Neural cell (in vitro differentiated cells): ENCODE data around the gene DCDC2.

Source experiments
- CTCF ChIP-seq: fragments of 450-650 bp; IDR thresholded peaks from 2 replicates; pipeline ENCODE4 v1.5.1; 2014; ENCODE audit warnings: antibody characterized with exemption, mild to moderate bottlenecking, moderate library complexity; ENCODE audit not compliant: poor library complexity, severe bottlenecking
- EZH2 ChIP-seq: fragments of 200-600, 300-800 bp; shearing (Covaris generic), sonication (generic); IDR thresholded peaks from 2 replicates; pipeline ENCODE4 v1.6.1; 2014; ENCODE audit warnings: antibody characterized with exemption, low read length, borderline replicate concordance, mild to moderate bottlenecking; ENCODE audit not compliant: insufficient read depth, poor library complexity, severe bottlenecking
- POLR2AphosphoS5 ChIP-seq: IDR thresholded peaks from 2 replicates; pipeline ENCODE4 v1.6.1; 2012
- RAD21 ChIP-seq: fragments of 450-650 bp; conservative IDR thresholded peaks from 2 replicates; pipeline ENCODE4 v1.6.1; 2014; ENCODE audit warnings: antibody characterized with exemption, mild to moderate bottlenecking, moderate library complexity
- REST ChIP-seq: IDR thresholded peaks from 2 replicates; pipeline ENCODE4 v1.6.1; 2012; ENCODE audit warnings: borderline replicate concordance
- SMC3 ChIP-seq: fragments of 450-650 bp; conservative IDR thresholded peaks from 2 replicates; pipeline ENCODE4 v1.6.1; 2014; ENCODE audit warnings: antibody characterized with exemption, mild to moderate bottlenecking, moderate library complexity; ENCODE audit not compliant: poor library complexity
- TAF1 ChIP-seq: IDR thresholded peaks from 2 replicates; pipeline ENCODE4 v1.6.1; 2012; ENCODE audit warnings: low read depth

- TF ChIP-seq CTCF (no peak), REST (no peak), POLR2AphosphoS5 (no peak), EZH2 (no peak), SMC3 (no peak), TAF1 (no peak), RAD21 (no peak)
These were observed 25.5 kb downstream of the DCDC2 start for GRCh38 chr6:24332317-24332716.
